GM21737 (cell line): ENCODE data around the gene ZNF516.
A peak's percentile ranks its signal among the peaks of the same experiment; 100 is the strongest.

ENCODE experiments used
- ATAC-seq: cut with Tn5 transposase; IDR thresholded peaks from one replicate; pipeline ENCODE4 v1.9.1; 2021; ENCODE audit warnings: mild to moderate bottlenecking, moderate library complexity; ENCODE audit not compliant: unreplicated experiment

Gene ZNF516

GRCh38 chr18:76384861-76385680, 110.0 kb downstream of the ZNF516 start:
- ATAC-seq: no peak

- no peak for ATAC-seq
These were observed 110.8 kb downstream of the ZNF516 start for GRCh38 chr18:76384114-76384790.

GRCh38 chr18:76383636-76384035, 111.4 kb downstream of the ZNF516 start:
- ATAC-seq: no peak

GRCh38 chr18:76382275-76382674, 112.8 kb downstream of the ZNF516 start:
- ATAC-seq: no peak

- ATAC-seq: no peak
These were observed 114.1 kb downstream of the ZNF516 start for GRCh38 chr18:76380791-76381405.

- no peak for ATAC-seq
These were observed 114.8 kb downstream of the ZNF516 start for GRCh38 chr18:76380127-76380729.

- ATAC-seq: no peak
These were observed 115.6 kb downstream of the ZNF516 start for GRCh38 chr18:76379226-76380126.

- ATAC-seq: no peak
These were observed 116.4 kb downstream of the ZNF516 start for GRCh38 chr18:76378526-76379215.

- ATAC-seq: no peak
These were observed 117.7 kb downstream of the ZNF516 start for GRCh38 chr18:76377359-76377756.

- no peak for ATAC-seq
These were observed 118.2 kb downstream of the ZNF516 start for GRCh38 chr18:76376668-76377358.

GRCh38 chr18:76376225-76376624, 118.8 kb downstream of the ZNF516 start:
- ATAC-seq: no peak

GRCh38 chr18:76374330-76375281, 120.4 kb downstream of the ZNF516 start:
- ATAC-seq: peak; percentile 50

- ATAC-seq: no peak
These were observed 121.7 kb downstream of the ZNF516 start for GRCh38 chr18:76373297-76373696.

GRCh38 chr18:76371301-76372203, 123.5 kb downstream of the ZNF516 start:
- no peak for ATAC-seq

- no peak for ATAC-seq
These were observed 124.4 kb downstream of the ZNF516 start for GRCh38 chr18:76370686-76371085.

GRCh38 chr18:76370201-76370600, 124.8 kb downstream of the ZNF516 start:
- ATAC-seq: no peak

- ATAC-seq: no peak
These were observed 125.3 kb downstream of the ZNF516 start for GRCh38 chr18:76369791-76370190.
